GM12865 (cell line): Measurements from ENCODE around the gene NDUFB6.

Experiments
- DNase-seq: peaks from one replicate; pipeline ENCODE4 v3.0.0; 2010; ENCODE audit warnings: low read depth
- H3K4me3 ChIP-seq: 2 replicates; pipeline ENCODE4 v1.5.1; 2011; ENCODE audit warnings: mild to moderate bottlenecking, low read depth, low read length, control low read depth
- TF ChIP-seq, protein P1 (sequence below): IDR thresholded peaks from 2 replicates; pipeline ENCODE4 v1.5.1; 2011; ENCODE audit warnings: low read length, control low read depth, low read depth, inconsistent platforms; ENCODE audit not compliant: insufficient read depth; ENCODE audit errors: missing control alignments

Gene NDUFB6

DNA sequence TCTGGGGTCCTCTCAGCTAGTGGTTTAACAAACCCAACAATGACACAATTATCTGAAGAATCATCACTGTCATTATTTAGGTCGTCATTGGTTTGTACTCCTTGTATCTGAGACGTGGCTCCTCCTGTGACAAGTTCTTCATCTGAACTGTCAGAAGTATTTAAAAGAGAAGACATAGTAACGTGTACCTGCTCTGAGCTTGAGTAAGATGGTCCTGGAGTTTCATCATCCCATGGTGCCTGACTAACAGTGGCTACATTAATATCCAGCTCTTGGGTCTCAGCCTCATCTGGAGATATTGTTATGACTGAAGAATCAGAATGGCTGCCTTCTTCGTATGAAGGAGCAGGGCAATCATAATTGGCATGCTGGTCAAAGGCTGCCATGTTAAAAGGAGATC lies 29.9 kb downstream of the NDUFB6 start:
- TF ChIP-seq, protein P1, sequence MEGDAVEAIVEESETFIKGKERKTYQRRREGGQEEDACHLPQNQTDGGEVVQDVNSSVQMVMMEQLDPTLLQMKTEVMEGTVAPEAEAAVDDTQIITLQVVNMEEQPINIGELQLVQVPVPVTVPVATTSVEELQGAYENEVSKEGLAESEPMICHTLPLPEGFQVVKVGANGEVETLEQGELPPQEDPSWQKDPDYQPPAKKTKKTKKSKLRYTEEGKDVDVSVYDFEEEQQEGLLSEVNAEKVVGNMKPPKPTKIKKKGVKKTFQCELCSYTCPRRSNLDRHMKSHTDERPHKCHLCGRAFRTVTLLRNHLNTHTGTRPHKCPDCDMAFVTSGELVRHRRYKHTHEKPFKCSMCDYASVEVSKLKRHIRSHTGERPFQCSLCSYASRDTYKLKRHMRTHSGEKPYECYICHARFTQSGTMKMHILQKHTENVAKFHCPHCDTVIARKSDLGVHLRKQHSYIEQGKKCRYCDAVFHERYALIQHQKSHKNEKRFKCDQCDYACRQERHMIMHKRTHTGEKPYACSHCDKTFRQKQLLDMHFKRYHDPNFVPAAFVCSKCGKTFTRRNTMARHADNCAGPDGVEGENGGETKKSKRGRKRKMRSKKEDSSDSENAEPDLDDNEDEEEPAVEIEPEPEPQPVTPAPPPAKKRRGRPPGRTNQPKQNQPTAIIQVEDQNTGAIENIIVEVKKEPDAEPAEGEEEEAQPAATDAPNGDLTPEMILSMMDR, result no peak
- no peak overlapping the region for H3K4me3 ChIP-seq
- DNase-seq, result no peak

DNA sequence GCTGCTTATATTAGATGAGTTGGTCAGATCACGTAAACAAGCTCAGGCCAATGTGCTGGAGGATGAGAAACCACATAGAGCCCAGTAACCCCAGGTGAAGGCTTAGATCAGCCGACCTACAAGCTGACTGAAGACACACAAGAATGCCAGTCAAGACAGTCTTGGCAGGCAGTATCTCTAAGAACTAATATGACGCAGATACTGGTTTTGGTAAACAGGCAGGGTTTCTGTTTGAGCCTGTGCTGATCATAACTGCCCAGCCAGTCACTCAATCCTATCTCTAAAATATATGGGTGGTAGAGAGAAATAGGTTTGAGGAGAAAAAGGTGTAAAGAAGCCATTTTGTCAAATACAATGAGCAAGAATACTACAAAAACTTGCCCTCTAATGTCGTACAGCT lies 39.1 kb downstream of the NDUFB6 start:
- TF ChIP-seq, protein P1, result no peak
- no peak overlapping the region for H3K4me3 ChIP-seq
- DNase-seq, result no peak

DNA sequence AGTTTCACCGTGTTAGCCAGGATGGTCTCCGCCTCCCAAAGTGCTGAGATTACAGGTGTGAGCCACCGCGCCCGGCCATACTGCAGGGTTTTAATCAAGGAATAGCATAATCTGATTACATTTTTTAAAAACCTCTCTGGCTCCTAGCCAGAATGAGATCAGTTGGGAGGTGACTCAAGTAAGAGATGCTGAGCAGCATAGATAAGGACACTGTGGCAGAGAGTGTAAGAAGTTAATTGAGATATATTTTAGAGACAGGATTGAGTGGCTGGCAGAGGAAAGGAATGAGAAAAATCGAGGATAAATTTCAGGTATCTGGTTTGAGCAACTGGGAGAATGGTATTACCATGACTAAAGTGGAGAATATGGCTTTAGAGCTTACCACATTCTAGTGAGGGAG lies 39.6 kb downstream of the NDUFB6 start:
- no peak overlapping the region for H3K4me3 ChIP-seq
- DNase-seq, result no peak
- TF ChIP-seq, protein P1, result no peak

DNA sequence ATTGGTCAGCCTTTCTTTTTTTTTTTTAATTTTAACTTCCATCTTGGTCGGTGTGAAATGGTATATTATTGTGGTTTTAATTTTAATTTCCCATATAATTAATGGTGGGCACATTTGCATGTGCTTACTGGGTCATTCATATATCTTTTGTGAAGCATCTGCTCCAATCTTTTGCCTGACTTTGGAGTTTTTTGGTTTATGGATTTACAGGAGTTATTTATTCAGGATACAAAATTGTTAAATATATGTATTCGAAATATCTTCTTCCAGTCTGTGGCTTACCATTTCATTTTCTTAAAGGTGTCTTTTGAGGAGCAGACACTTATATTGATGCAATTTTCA lies 46.3 kb downstream of the NDUFB6 start:
- TF ChIP-seq, protein P1, result no peak
- peak overlapping the region; percentile 86 for H3K4me3 ChIP-seq
- no peak for DNase-seq

DNA sequence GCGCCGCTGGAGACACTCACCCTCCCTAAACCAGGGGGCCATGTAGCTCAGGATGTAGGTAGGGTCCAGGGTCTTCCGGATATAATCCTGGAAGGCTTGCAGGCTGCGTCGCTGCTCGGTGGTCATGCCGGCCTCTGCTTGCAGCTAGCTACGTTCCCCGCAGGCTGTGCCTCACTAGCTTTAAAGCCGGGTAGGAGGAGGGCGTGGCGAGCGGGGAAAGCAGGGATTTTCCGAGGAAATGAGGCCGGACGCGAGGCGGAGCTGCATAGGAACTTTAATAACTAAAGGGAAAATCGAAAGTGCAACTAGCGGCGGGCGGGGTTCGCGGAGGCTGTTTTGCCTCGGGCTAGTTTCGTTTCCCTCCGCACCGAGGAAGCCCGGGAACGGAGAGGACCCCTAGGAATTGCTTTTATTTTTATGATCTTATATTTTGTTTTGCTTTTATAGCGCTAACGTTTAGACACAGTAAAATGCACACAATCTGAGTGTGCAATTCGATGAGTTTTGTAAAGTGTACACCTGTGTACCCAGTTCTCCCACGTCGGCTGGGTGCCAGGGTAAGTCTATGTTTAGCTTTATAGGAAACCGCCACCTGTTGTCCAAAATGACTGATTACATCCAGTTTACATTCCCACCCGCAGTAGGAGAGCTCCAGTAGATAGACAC lies 46.8 kb downstream of the NDUFB6 start, which contains the start of gene RIGI:
TSS of gene RIGI (minus strand) at position 156 of the 666 bp plus-strand sequence. CDS start at position 126, 30 bp downstream.
- TF ChIP-seq, protein P1, result peak; percentile 22
- DNase-seq, result peak; percentile 79
- peak within 1 kb of the TSS; percentile 86 for H3K4me3 ChIP-seq

DNA sequence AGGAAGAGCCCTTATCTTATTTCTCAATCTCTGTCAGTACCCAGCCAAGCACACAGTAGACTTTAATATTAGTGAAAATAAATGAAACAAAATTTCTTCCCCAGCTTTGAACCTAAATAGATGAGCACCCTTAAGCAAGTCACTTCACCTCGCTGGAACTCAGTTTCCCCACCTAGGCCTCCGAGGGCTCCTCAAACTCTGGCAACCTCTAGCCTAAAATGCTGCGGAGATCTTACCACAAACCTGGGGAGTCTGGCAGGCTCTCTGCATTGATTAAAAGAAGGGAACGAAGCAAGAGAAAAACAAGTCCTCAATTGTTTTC lies 47.3 kb downstream of the NDUFB6 start:
- peak overlapping the region; percentile 86 for H3K4me3 ChIP-seq
- DNase-seq, result no peak
- TF ChIP-seq, protein P1, result no peak
